GM21786 (cell line): ENCODE data around the gene RPS6KA2.
A peak's percentile ranks its signal among the peaks of the same experiment; 100 is the strongest.
"Not testable (repeated sequence)": the region's sequence is repeated elsewhere in the genome, so short reads cannot be mapped to it uniquely, and the experiment has no call there.

Experiments used
- ATAC-seq: cut with Tn5 transposase; IDR thresholded peaks from one replicate; pipeline ENCODE4 v1.9.1; 2021; ENCODE audit not compliant: unreplicated experiment

Gene RPS6KA2

DNA sequence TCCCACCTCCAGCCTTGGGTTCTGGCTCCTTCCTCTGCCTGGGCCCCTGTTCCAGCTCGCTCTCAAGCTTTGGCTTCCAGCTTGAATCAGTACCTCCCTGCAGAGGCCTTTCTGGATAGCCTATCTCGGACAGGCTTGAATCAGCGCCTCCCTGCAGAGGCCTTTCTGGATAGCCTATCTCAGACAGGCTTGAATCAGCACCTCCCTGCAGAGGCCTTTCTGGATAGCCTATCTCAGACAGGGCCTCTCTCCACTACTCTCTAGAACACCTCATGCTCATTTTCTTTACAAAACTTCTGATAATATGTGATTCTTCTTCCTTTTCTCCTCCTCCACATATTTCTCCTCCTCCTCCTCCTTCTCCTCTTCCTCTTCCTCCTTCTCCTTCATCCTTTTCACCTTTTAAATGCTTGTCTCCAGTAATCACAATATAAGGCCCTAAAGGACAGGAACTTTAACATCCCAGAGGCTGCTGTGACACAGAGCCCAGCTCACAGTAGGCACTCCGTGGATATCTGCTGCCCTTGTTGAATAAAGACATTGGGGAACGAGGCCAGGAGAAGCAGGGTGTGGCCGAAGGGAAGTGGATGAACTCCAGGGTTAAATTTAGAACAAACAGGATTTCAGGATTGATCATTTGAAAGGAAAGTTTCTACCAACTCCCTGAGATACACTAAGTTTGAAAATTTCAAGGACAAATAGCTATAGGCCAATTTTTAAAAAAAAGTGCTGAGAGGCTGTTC is 9.3 kb upstream of the RPS6KA2 start:
- no peak for ATAC-seq

DNA sequence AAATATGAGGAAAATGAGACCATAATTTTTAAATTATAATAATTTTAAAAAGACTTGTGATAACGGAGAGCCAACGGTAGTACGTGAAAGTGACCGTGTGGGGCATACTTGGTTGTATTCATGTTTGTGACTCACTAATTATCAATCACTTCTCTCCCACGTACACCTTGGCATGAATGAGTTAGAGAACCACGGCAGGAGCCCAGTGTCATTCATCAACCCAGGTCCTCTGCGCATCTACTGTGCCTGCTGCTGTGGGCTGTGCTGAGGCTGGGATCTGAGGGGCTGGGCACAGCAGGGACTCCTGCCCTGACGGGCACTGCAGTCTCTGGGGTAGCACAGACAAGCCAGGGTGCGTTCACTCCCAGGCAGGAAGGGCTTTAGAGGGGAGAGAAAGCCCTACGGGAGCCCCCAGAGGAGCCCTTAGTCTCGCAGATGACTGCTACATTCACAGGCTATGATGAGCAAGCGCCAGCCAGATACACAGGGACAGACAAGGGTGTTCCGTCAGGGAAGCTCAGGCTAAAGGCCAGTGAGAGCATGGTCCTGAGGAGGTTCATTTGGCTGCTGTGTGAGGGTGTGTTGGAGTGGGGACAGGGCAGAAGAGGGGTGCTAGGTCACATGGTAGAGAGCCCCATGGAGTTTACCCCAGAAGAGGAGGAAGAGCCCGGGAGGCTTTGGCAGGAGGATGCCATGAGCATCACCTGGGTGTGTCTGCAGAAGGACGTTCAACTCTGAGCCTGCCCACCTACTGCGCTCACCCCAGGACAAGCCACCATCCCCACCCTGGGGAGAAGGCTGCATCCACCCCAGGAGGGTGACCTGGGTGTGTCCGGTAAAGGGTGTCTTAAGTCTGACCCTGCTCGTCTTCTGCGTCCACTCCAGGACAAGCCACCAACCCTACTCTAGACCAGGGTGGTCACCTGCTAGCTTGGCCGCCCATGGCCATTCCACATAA is 8.2 kb upstream of the RPS6KA2 start:
- ATAC-seq = no peak

DNA sequence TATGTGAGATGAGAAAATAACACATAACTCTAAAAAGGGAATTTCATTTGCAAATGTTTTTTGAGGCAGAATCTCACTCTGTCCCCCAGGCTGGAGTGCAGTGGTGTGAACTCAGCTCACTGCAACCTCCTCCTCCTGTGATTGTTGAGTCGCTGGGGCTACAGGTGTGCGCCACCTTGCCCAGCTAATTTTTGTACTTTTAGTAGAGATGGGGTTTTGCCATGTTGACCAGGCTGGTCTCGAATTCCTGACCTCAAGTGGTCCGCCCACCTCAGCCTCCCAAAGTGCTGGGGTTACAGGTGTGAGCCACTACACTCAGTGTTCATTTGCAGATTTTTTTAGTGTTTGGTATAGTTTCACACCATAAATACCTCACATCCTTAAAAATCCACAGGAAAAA is 7.5 kb upstream of the RPS6KA2 start:
- ATAC-seq = not testable (repeated sequence)

DNA sequence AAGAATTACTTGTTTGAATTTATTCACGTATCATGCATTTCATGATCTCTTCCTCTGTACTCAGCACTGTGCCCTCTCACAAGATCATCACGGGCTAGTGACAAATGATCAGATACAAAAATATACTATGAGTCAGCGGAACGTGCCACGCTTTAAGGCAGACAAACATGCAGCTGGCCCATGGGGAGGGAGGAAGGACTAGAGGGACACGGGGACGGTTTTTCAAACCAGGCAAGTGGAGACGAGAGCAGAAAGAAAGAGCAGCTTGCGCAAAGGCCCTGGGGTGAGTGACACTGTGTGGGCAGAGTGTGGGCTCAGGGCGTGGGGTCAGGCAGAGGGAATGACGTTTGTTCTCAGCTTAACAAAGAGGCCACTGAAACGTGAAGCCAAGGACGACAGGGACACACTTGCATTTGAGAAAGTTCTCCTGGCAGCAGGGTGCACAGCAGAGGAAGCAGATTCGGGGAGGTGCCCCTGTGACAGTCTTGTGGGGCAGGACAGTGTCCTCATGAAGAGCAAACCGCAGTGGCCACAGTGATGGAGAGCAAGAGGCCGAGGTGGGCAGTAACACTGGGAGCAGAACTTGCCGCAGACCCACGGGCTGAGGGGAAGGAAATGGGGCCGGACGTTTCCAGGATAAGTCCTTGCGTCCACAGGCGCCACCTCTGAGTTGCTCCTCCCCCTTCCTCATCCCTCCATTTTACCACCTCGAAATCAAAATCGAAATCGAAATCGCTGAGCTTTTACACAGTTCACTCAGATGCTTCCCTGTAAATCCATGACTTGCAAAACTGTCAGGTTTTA is 6.9 kb upstream of the RPS6KA2 start:
- ATAC-seq = no peak

DNA sequence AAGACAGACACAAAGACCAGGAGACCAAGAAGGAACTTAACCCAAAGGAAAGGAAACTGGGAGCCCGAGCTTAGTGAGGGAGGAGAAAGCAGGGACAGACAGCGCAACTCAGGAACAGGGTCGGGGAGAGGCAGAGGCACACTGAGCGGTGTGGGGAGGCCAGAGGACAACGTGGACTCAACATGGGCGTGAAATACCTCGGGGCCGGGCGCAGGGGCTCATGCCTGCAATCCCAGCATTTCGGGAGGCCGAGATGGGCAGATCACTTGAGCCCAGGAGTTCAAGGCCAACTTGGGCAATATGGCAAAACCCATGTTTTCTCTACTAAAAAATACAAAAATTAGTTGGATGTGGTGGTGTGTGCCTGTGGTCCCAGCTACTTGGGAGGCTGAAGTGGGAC is 5.7 kb upstream of the RPS6KA2 start:
- ATAC-seq = no peak

DNA sequence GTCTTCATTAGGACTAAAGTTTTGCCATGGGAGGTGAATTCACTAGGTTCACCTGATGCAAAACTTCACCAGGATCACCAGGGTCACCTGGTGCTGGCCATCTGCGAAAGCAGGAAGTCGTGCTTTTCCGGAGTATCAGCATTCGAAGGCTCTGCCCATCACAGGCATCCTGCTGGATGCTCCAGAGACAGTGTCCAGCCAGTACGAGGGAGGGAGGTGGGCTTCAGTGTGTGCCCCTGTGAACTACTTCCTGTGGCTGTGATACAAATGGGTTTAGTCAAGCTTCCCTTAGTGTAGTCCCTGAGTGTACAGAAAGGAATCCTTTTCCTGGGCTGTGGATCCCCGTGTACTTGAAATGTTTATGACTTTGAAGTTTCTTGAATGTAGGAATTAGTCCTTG is 3.4 kb upstream of the RPS6KA2 start:
- no peak for ATAC-seq

DNA sequence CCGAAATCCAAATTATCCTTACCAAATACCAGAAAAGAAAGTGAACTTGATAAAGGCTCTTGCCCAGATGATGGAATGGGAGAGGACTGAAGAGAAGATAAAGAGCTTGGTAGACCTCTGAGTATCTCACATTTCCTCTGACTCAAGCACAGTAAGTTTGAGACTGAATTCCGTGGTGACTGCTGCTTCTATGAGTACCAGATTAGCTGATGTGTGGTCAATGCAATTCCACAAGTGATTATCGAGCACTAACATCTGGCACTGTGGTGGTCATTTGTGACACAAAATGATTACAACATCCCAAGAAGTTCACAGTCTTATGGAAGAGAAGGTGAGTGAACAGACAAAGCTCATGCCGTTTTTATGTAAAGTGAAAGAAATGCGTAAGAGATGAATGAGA is 2.6 kb upstream of the RPS6KA2 start:
- ATAC-seq = no peak

DNA sequence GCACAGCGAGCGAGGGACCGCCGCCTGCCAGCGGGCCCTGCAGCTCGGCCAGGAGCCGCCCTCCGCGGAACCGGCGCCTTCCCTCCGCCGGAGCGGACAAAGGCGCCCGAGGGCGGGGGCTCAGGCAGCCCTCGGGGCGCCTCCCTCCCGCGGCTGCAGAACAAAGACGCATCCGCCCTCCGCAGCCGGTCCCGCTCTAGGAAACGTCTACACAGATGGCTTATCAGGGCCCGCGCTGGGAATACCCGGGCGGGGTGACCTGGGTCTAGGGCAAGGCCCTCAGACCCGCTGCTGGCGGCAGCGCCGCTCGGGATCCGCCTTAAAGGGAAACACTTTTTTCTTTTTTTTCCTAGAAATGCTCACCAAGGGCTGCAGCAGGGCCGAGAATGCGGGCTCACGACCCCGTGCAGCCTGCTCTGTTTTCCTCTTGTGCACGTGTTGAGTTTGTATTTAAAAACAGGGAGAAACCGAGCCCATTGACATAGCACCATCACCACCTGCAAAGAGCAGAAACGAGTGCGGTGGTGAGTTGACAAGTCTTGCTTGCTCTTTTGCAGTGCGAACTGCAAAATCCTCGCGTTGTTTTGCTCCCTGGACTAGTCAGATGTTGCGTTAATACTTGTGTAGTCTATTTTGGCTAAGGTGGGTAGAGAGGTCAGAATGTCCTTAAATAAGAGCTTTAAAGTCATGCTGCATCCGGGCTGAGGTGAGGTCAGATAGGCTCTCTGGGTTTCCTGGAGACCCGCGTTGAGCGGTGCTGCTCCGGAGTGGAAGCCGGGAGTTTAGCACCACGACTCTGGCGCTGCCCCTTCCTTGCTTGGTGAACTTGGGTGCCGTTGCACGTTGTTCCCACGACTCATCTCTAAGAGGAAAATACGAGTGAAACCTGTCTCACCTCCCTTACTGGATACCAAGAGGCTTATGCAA is 1.1 kb upstream of the RPS6KA2 start:
- ATAC-seq = peak; percentile 17

DNA sequence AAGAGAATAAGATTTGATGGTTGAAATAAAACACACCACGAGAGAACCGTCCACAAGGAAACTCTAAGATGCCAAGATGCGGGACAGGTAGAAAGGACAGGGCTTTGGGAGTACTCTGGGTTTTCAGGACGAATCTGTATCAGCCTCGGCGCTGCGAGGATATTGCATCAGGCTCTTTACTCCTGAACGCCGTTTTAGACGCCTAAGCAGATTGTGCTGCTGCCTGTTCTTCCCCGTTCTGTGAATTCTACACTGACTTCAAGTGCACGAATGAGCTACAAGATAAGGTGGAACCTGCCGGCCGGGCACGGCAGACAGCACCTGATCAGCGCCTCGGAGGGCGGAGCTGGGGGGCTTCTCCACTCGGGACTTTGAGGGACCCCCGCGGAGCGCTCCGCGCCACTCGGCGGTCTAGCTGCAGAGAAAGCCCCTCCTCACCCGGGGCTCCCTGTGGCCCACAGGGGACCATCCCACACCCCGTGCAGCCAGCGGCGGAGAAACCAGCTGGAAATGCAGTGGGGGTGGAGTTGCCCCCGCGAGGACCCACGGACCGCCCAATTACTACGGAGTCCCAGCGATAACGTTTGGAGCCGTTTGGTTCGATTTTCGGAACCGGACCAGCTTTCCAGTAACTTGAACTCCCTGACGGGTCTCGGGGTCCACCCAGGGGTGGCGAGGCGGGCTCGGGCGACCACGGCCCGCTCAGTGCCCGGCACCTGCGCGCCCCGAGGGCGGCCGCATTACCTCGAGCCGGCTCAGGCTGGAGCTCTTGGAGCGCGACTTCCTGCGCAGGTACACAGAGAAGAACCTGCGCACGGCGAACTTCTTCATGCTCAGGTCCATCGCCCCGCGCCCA is 646 bp downstream of the RPS6KA2 start:
- ATAC-seq = no peak

DNA sequence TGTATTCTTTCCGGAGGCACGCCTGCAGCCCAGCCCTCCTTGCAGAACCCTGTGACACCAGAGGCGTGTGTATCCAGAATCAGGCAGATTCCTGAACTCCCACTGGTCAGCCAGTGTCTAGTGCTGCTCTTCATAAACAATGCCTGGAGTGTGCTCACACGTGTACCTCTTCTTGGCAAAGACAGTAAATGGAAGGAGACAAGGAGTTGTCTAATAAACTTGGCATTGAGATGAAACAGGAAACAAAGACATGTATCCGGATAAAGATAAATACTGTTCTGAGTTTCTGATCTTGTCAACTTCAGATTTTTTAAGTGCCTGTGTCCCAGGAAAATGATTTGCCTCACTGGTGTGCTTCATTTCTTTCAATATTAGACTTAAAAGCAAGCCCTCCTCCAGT is 1.7 kb downstream of the RPS6KA2 start:
- no peak for ATAC-seq

DNA sequence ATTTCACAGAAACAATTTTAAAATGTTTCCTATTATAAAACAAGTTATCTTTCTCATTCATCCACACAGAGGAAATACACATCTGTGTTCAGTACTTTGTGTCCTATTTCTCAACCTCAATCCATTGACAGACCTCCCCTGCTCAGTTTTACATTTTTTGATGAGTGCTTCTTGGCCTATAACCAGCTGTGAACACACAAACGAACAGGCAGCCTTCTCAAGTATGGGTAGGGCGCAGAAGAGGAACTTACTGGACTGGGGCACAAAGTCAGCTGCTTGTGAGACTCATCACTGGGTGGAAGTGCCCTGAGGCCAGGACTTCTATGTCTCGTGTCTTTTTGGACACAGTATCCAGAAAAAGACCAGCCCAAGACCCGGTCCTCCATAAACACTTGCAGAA is 2.8 kb downstream of the RPS6KA2 start:
- no peak for ATAC-seq

DNA sequence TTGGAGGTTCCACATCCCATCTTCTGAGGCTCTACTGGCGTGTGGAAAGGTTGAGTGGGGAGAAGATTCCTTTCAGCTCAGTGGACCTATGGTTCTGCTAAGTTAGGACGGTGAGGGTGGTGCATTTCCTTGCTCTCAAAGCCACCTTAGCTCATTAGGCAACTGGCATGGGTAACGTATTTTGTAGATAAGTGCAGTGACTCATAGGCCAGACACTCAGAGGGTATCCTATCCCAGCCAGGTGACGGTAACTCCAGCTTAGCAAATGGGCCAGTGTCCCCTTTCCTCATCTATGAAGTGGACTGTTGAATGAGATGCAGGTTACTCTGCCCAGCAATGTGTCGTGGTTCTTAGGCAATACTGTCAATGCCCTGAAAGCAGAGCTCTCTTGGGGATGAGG is 3.7 kb downstream of the RPS6KA2 start:
- ATAC-seq = no peak

DNA sequence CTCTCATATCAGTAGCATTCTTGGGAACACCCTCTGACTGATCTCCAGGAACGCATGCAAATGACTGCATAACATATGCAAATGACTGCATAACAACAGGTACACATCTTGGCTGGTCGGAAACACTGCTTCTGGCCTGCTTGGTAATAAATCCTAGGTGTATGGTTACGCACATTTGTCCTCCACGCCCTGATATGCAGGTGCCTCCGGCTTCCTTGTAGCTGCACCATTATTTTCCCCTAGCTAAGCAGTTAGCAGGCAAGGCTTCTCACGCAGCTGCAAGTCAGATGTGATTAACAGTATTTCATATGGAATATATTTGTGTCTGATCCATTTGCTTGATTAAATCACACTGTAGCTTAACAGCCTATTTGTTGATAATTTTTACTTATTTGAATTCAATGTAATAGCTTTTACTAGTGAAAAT is 5.9 kb downstream of the RPS6KA2 start:
- ATAC-seq = no peak

DNA sequence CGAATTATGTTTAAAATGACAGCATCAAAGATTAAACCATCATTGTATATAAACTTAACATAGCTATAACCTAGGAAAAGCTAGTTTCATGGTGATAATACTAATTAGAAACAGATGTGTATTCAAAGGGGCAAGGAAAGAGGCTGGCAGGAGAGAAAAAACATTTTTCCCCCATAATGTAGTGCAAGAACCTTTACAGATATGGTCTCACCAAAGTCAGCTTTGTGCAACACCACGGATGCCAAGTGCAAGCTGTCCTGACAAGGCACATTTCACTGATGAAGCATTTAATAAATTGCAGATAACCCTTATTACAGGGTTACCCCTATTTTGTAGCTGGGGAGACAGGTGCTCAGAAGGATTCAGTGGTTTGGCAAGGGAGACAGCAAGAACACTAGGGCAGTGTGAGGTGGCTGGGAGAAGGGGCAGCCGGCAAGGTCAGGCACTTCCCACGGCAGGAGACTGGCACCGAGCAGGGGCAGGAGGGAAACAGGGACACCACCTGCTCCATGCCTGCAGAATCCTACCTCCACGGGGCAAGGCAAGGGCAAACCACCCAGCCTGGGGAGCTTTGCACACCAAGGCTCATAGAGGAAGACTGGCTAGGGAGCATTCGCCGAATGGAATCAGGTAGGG is 6.5 kb downstream of the RPS6KA2 start:
- no peak for ATAC-seq

DNA sequence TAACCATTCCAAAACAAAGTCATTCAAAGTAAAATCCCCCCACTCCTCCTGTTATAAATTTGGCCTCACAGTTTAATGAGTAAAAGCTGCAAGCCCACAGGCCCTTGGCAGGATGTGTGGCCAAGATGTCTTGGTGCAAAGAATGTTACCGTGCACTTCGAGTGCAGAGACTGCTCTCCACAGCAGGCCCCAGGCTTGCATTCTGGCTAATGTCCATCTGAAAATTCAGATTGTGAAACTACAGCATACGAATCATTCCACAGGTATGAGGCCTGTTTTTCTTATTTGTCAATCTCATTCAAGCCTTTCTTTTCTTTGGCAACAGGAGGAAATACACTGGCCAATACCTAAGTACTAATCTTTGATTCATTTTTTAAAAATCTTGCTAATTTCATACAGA is 7.1 kb downstream of the RPS6KA2 start:
- ATAC-seq = no peak

DNA sequence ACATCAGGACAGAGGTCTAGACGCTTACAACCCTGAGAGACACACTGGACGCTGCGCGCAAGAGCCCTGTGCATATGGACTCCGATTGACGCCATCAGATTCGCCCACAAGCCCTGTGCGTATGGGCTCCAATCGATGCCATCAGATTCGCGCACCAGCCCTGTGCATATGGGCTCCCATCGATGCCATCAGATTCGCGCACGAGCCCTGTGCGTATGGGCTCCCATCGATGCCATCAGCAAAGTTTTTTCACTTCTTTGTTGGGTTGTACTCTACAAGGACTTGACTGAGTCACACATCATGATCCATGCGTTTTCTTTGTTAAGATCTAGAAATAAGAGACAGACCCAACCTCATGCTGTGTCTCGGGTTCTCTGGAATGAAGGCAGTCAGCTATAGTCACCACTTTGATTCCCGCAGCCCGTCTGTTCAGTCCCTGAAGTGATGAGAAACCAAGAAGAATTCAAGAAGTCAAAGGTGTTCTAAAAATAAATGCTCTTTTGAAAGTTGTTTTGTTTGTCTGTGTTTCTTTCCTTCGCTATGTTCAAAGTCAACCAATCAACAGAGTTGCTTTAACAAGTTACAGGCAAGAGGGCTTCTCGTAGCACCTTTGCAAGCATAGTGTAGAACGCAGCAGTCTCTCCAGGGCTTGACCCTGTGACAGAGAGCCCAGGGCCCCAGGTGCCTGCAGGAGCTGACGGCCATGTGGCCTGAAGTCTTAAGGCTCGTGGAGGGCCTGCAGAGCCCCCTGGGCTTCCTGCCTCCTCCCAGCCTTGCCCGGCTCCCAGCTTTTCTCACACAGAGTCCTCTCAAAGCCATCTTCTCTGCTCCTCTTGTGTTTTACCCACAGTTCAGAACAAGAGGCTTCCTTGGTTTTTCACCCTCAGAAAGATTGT is 7.9 kb downstream of the RPS6KA2 start:
- no peak for ATAC-seq

DNA sequence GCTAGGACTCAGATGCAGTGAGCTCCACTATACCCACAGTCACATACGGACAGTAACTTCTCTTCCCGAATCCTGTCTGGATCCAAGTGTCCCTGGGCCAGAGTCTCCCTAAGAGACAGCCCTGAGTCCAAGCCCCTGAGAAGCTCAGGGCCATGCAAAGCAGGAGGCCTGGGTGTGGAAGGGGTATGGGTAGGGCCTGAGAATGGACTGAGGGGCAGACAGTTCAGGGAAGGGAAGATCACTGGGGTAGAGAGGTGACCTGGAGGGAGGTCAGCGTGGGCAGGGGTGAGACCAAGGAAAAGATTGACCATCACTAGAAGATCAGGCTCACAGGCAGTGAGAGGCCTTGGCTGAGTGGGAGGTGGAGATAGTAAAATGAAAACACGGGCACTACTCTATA is 8.8 kb downstream of the RPS6KA2 start:
- no peak for ATAC-seq

DNA sequence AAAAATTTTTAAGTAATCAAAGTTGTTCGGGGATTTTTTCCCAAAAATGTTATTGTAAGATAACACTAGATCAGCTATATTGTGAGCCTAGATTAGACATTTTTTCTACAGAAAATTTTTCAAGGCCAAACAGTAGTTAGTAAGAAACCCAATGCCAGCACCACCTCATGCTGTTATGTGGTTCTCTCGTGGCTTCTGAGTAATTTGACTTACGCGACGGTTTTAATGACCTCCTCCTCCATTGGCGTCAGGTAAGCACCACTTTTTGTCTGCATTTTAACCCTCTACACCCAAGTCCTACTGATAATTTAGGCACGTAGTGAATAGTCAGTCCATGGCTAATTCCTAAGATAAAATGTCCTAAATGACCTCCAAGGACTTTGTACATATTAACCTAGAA is 9.7 kb downstream of the RPS6KA2 start:
- no peak for ATAC-seq
